SK-N-SH (cell line): ENCODE results near the gene RIMS3. TPM values are rescaled to one million over a fixed set of nuclear protein-coding genes. Genes with fewer than 3 reads are reported as not detected.

Experiments used
- CTCF ChIA-PET: fragments of 300-600, 350-600 bp; formaldehyde crosslinking; extraction: SDS; loops from one replicate; lab custom pipeline; 2021; lab: Yijun Ruan, JAX
- POLR2A ChIA-PET: fragments of 350-600 bp; sonication (Branson Sonifier 250); formaldehyde crosslinking; extraction: SDS; loops from one replicate; lab custom pipeline; 2020; ENCODE audit warnings: antibody characterized with exemption, inconsistent platforms; lab: Yijun Ruan, JAX
- DNase-seq: peaks from one replicate; pipeline ENCODE4 v3.0.0; 2012
- H2AFZ ChIP-seq: fragments of 200-600 bp; sonication (generic); 2 replicates; pipeline ENCODE4 v1.8.1; 2016; ENCODE audit warnings: antibody characterized with exemption, mild to moderate bottlenecking, low read depth
- H3F3A ChIP-seq: fragments of 200-600 bp; sonication (generic); replicated peaks from 2 replicates; pipeline ENCODE3; 2016; ENCODE audit warnings: antibody characterized with exemption, mild to moderate bottlenecking; ENCODE audit not compliant: insufficient read depth
- H3K27ac ChIP-seq, 2 experiments: fragments of 200-500 bp in 1 of 2; fragments of 200-600 bp in 1 of 2; sonication (Bioruptor generic) in 1 of 2; sonication (generic), shearing (Covaris generic) in 1 of 2; 2 replicates each; pipeline versions ENCODE4 v1.5.1 to v1.6.1; 2014 to 2016; ENCODE audit warnings: low read depth in 2 of 2, inconsistent platforms in 1 of 2, low read length in 1 of 2, mild to moderate bottlenecking in 1 of 2, mixed read lengths in 1 of 2
- H3K27me3 ChIP-seq: fragments of 200-600 bp; sonication (generic), shearing (Covaris generic); 2 replicates; pipeline ENCODE4 v1.6.1; 2016; ENCODE audit warnings: mixed run types; ENCODE audit not compliant: insufficient read depth
- H3K36me3 ChIP-seq, 2 experiments: fragments of 200-500 bp in 1 of 2; fragments of 200-600 bp in 1 of 2; sonication (Bioruptor generic) in 1 of 2; sonication (generic) in 1 of 2; replicated peaks in 1 of 2; 2 replicates each; pipeline versions ENCODE3 to v1.5.1; 2014 to 2016; ENCODE audit warnings: low read length in 1 of 2, mild to moderate bottlenecking in 1 of 2; ENCODE audit not compliant: insufficient read depth in 2 of 2, control insufficient read depth in 1 of 2
- H3K4me1 ChIP-seq, 2 experiments: fragments of 200-500 bp in 1 of 2; fragments of 200-600 bp in 1 of 2; sonication (Bioruptor generic) in 1 of 2; sonication (generic), shearing (Covaris generic) in 1 of 2; 2 replicates each; pipeline versions ENCODE4 v1.5.1 to v1.6.1; 2014 to 2016; ENCODE audit warnings: low read depth in 1 of 2, low read length in 1 of 2, mixed run types in 1 of 2; ENCODE audit not compliant: insufficient read depth in 2 of 2, control insufficient read depth in 1 of 2
- H3K4me2 ChIP-seq: fragments of 200-600 bp; sonication (generic), shearing (Covaris generic); 2 replicates; pipeline ENCODE4 v1.6.1; 2017; ENCODE audit warnings: mixed run types
- H3K4me3 ChIP-seq, 2 experiments: fragments of 200-500 bp in 1 of 2; fragments of 200-600 bp in 1 of 2; sonication (Bioruptor generic) in 1 of 2; sonication (generic), shearing (Covaris generic) in 1 of 2; 2 replicates each; pipeline versions ENCODE4 v1.5.1 to v1.8.1; 2014 to 2016; ENCODE audit warnings: low read depth in 2 of 2, inconsistent platforms in 1 of 2, low read length in 1 of 2, mild to moderate bottlenecking in 1 of 2, mixed read lengths in 1 of 2, moderate library complexity in 1 of 2
- H3K79me2 ChIP-seq: fragments of 200-600 bp; sonication (generic); 2 replicates; pipeline ENCODE4 v1.8.1; 2017; ENCODE audit warnings: mild to moderate bottlenecking; ENCODE audit not compliant: insufficient read depth
- H3K9ac ChIP-seq: fragments of 200-600 bp; sonication (generic); 2 replicates; pipeline ENCODE4 v1.6.1; 2017; ENCODE audit warnings: mixed run types
- H3K9me2 ChIP-seq: fragments of 200-600 bp; sonication (generic); 2 replicates; pipeline ENCODE4 v1.6.1; 2017; ENCODE audit warnings: mixed run types
- H3K9me3 ChIP-seq: fragments of 200-600 bp; sonication (generic); 2 replicates; pipeline ENCODE4 v1.6.1; 2017; ENCODE audit warnings: mixed run types, mild to moderate bottlenecking, moderate library complexity
- H4K20me1 ChIP-seq: fragments of 200-600 bp; sonication (generic); 2 replicates; pipeline ENCODE4 v1.6.1; 2017; ENCODE audit warnings: mild to moderate bottlenecking, mixed run types; ENCODE audit not compliant: insufficient read depth
- CHD2 ChIP-seq: fragments of 150-350 bp; IDR thresholded peaks from 2 replicates; pipeline ENCODE4 v1.6.1; 2018; ENCODE audit warnings: low read length; ENCODE audit not compliant: partially characterized antibody
- CTCF ChIP-seq: fragments of 200-600 bp; sonication (generic); IDR thresholded peaks from 2 replicates; pipeline ENCODE4 v1.6.1; 2017; ENCODE audit warnings: antibody characterized with exemption, mild to moderate bottlenecking, moderate library complexity
- ELF1 ChIP-seq: IDR thresholded peaks from 2 replicates; pipeline ENCODE4 v1.4.0; 2012
- EP300 ChIP-seq, 2 experiments: IDR thresholded peaks; 2 replicates each; pipeline versions ENCODE4 v1.4.0 to v1.6.1; 2012; ENCODE audit warnings: borderline replicate concordance in 1 of 2, low read depth in 1 of 2, low read length in 1 of 2
- FOXM1 ChIP-seq: IDR thresholded peaks from 2 replicates; pipeline ENCODE4 v1.4.0; 2012; ENCODE audit warnings: low read depth, mild to moderate bottlenecking
- GABPA ChIP-seq: IDR thresholded peaks from 2 replicates; pipeline ENCODE4 v1.4.0; 2012; ENCODE audit warnings: low read depth, mild to moderate bottlenecking
- IRF3 ChIP-seq: fragments of 150-350 bp; IDR thresholded peaks from 2 replicates; pipeline ENCODE4 v1.6.1; 2016; ENCODE audit warnings: mild to moderate bottlenecking, low read depth, low read length
- MXI1 ChIP-seq: IDR thresholded peaks from 2 replicates; pipeline ENCODE4 v1.6.1; 2012; ENCODE audit warnings: mild to moderate bottlenecking, low read depth, low read length, improper control_type of control experiment
- SIN3A ChIP-seq: IDR thresholded peaks from 2 replicates; pipeline ENCODE4 v1.6.1; 2012; ENCODE audit warnings: low read depth, mild to moderate bottlenecking, low read length, moderate library complexity, borderline replicate concordance
- TCF12 ChIP-seq: IDR thresholded peaks from 2 replicates; pipeline ENCODE4 v1.4.0; 2012
- TEAD4 ChIP-seq: IDR thresholded peaks from 2 replicates; pipeline ENCODE4 v1.4.0; 2012; ENCODE audit warnings: mild to moderate bottlenecking, borderline replicate concordance; ENCODE audit not compliant: insufficient read depth
- USF1 ChIP-seq: IDR thresholded peaks from 2 replicates; pipeline ENCODE4 v1.4.0; 2012; ENCODE audit warnings: low read depth, borderline replicate concordance
- ZBTB33 ChIP-seq: IDR thresholded peaks from 2 replicates; pipeline ENCODE4 v1.4.0; 2012; ENCODE audit warnings: low read depth, borderline replicate concordance
- WGBS: methylation state at CpG from one replicate; pipeline ENCODE4 v1.1.6; 2017; ENCODE audit warnings: low lambda C conversion rate; 5-methylcytosine and 5-hydroxymethylcytosine counted together
- polyA plus RNA-seq, 3 experiments: library from polyadenylated mRNA; depleted of rRNA; stranded (reverse); fragments of >200 nt; gene quantifications; 2 replicates each; pipeline ENCODE4 v1.2.3, GENCODE V29; 2012
- TF ChIP-seq, protein P1 (sequence below): fragments of 150-350 bp; IDR thresholded peaks from 2 replicates; pipeline ENCODE4 v1.6.1; 2017; ENCODE audit warnings: antibody characterized with exemption, low read length, low read depth, borderline replicate concordance
- TF ChIP-seq, protein P2 (sequence below): IDR thresholded peaks from 2 replicates; pipeline ENCODE4 v1.6.1; 2012; ENCODE audit warnings: mild to moderate bottlenecking, low read depth, low read length, moderate library complexity

Gene RIMS3
- polyA plus RNA-seq, 1 of the 3 experiments (the other 2 are of a cell fraction) = 1.9 TPM

GRCh38 chr1:40648928-40649591, 16.4 kb downstream of the RIMS3 start:
- Histone ChIP-seq H3K4me1 (peaks cover 0 to 7% of the 10 kb centered on the region in 2 experiments; a peak in 1 of 4 replicates), H2AFZ (no peak overlapping the region), H3K9me3 (no peaks in the 10 kb centered on the region), H3K36me3 (no peaks in the 10 kb centered on the region), H3K4me2 (no peak overlapping the region), H3K9me2 (no peaks in the 10 kb centered on the region), H3K27me3 (no peaks in the 10 kb centered on the region), H3F3A (no peaks in the 10 kb centered on the region), H3K27ac (no peak overlapping the region), H3K79me2 (no peaks in the 10 kb centered on the region), H3K9ac (no peak overlapping the region), H4K20me1 (no peaks in the 10 kb centered on the region), H3K4me3 (no peak overlapping the region)
- DNase-seq = no peak
- TF ChIP-seq SIN3A (no peak), ELF1 (no peak), IRF3 (no peak), FOXM1 (no peak)
- WGBS = 77% methylated on average over 9 of the region's 15 CpGs
- ChIA-PET CTCF (interaction anchor here (1.1 to 1.3 kb wide), 3 partner anchors 13 to 36 kb away, joined by 3 to 4 read pairs (median 3); no protein-coding TSS in a partner anchor), POLR2A (no interaction called here)

DNA sequence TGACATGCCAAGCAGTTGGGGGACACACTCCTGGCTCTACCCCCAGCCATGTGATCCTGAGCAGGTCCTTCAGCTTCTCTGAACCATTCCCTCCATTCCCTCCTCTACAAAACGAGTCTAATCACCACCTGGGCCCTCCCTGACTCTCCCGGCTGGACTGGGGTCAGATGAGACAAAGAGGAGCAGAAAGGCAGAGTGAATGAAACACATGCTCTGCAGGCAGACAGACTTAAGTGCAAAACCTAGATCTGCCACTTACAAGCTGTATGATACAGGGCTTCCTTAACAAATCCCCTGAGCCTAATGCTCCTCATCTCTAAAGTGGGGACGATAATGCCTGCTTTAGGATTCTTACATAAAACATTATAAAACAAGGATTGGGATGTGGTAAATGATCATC, 17.3 kb downstream of the RIMS3 start:
- H3K4me3 ChIP-seq = no peak overlapping the region
- H3K36me3 ChIP-seq = no peaks in the 10 kb centered on the region
- H3F3A ChIP-seq = no peaks in the 10 kb centered on the region
- DNase-seq = no peak
- H3K9me3 ChIP-seq = no peaks in the 10 kb centered on the region
- H4K20me1 ChIP-seq = no peaks in the 10 kb centered on the region
- ChIA-PET POLR2A (interaction anchor here (1.0 kb wide), 1 partner anchor 14 kb away, joined by 3 read pairs; no protein-coding TSS in a partner anchor), CTCF (interaction anchor here (1.0 to 1.8 kb wide), 4 partner anchors 15 to 504 kb away, joined by 3 to 5 read pairs (median 4); no protein-coding TSS in a partner anchor)
- H3K9ac ChIP-seq = no peak overlapping the region
- no peak overlapping the region for H3K27ac ChIP-seq
- H2AFZ ChIP-seq = no peak overlapping the region
- 68% methylated on average over 3 of the region's 3 CpGs for WGBS
- no peak overlapping the region for H3K4me2 ChIP-seq
- H3K79me2 ChIP-seq = no peaks in the 10 kb centered on the region
- H3K9me2 ChIP-seq = no peaks in the 10 kb centered on the region
- no peaks in the 10 kb centered on the region for H3K27me3 ChIP-seq
- H3K4me1 ChIP-seq = peaks cover 0 to 7% of the 10 kb centered on the region in 2 experiments; a peak in 1 of 4 replicates
- TF ChIP-seq, protein P1, sequence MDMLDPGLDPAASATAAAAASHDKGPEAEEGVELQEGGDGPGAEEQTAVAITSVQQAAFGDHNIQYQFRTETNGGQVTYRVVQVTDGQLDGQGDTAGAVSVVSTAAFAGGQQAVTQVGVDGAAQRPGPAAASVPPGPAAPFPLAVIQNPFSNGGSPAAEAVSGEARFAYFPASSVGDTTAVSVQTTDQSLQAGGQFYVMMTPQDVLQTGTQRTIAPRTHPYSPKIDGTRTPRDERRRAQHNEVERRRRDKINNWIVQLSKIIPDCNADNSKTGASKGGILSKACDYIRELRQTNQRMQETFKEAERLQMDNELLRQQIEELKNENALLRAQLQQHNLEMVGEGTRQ = no peak
- TF ChIP-seq TEAD4 (no peak), EP300 (IDR thresholded peaks at IDR 0.05; ENCODE audit: borderline replicate concordance in 1 of 2, low read depth in 1 of 2, low read length in 1 of 2) (no peak), FOXM1 (no peak), MXI1 (no peak), ZBTB33 (no peak), TCF12 (no peak), GABPA (no peak), CTCF (no peak), USF1 (no peak), CHD2 (no peak)
- TF ChIP-seq, protein P2, sequence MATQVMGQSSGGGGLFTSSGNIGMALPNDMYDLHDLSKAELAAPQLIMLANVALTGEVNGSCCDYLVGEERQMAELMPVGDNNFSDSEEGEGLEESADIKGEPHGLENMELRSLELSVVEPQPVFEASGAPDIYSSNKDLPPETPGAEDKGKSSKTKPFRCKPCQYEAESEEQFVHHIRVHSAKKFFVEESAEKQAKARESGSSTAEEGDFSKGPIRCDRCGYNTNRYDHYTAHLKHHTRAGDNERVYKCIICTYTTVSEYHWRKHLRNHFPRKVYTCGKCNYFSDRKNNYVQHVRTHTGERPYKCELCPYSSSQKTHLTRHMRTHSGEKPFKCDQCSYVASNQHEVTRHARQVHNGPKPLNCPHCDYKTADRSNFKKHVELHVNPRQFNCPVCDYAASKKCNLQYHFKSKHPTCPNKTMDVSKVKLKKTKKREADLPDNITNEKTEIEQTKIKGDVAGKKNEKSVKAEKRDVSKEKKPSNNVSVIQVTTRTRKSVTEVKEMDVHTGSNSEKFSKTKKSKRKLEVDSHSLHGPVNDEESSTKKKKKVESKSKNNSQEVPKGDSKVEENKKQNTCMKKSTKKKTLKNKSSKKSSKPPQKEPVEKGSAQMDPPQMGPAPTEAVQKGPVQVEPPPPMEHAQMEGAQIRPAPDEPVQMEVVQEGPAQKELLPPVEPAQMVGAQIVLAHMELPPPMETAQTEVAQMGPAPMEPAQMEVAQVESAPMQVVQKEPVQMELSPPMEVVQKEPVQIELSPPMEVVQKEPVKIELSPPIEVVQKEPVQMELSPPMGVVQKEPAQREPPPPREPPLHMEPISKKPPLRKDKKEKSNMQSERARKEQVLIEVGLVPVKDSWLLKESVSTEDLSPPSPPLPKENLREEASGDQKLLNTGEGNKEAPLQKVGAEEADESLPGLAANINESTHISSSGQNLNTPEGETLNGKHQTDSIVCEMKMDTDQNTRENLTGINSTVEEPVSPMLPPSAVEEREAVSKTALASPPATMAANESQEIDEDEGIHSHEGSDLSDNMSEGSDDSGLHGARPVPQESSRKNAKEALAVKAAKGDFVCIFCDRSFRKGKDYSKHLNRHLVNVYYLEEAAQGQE = no peak
